HG03342 (cell line): ENCODE data around the gene CLSTN2.

Experiments
- ATAC-seq: cut with Tn5 transposase; IDR thresholded peaks from one replicate; pipeline ENCODE4 v1.9.1; 2021; ENCODE audit warnings: mild to moderate bottlenecking, moderate library complexity; ENCODE audit not compliant: unreplicated experiment

The CLSTN2 gene

GRCh38 chr3:139935016-139935865 lies at the start of gene CLSTN2:
Gene CLSTN2, plus strand, starts transcription at chr3:139935185.
- no peak for ATAC-seq

GRCh38 chr3:139887431-139887830 lies 47.6 kb upstream of the CLSTN2 start:
- ATAC-seq = no peak

GRCh38 chr3:139888561-139889140 lies 46.3 kb upstream of the CLSTN2 start:
- ATAC-seq = no peak

GRCh38 chr3:139893267-139893962 lies 41.6 kb upstream of the CLSTN2 start:
- ATAC-seq = no peak

- ATAC-seq = no peak
Measured at GRCh38 chr3:139893963-139894642, 40.9 kb upstream of the CLSTN2 start.

- no peak for ATAC-seq
Measured at GRCh38 chr3:139894643-139894989, 40.4 kb upstream of the CLSTN2 start.

- ATAC-seq = no peak
Measured at GRCh38 chr3:139897759-139898158, 37.2 kb upstream of the CLSTN2 start.

- no peak for ATAC-seq
Measured at GRCh38 chr3:139906418-139906817, 28.6 kb upstream of the CLSTN2 start.

- ATAC-seq = no peak
Measured at GRCh38 chr3:139909811-139910210, 25.2 kb upstream of the CLSTN2 start.

- ATAC-seq = no peak
Measured at GRCh38 chr3:139916271-139916670, 18.7 kb upstream of the CLSTN2 start.

- no peak for ATAC-seq
Measured at GRCh38 chr3:139917226-139917785, 17.7 kb upstream of the CLSTN2 start.

- no peak for ATAC-seq
Measured at GRCh38 chr3:139928708-139929505, 6.1 kb upstream of the CLSTN2 start.

GRCh38 chr3:139930211-139930610 lies 4.8 kb upstream of the CLSTN2 start:
- no peak for ATAC-seq

GRCh38 chr3:139933766-139934165 lies 1.2 kb upstream of the CLSTN2 start:
- ATAC-seq = no peak

- ATAC-seq = no peak
Measured at GRCh38 chr3:139934613-139935015, 371 bp upstream of the CLSTN2 start.

GRCh38 chr3:139935866-139936817 lies 1.2 kb downstream of the CLSTN2 start:
- ATAC-seq = no peak

GRCh38 chr3:139937674-139938279 lies 2.8 kb downstream of the CLSTN2 start:
- no peak for ATAC-seq

GRCh38 chr3:139939681-139940190 lies 4.8 kb downstream of the CLSTN2 start:
- no peak for ATAC-seq
